Kidney epithelial cell (primary cell): ENCODE results near the gene FBXW11. TPM values are rescaled to one million over a fixed set of nuclear protein-coding genes. Genes with fewer than 3 reads are reported as not detected.

ENCODE experiments used
- DNase-seq: peaks from one replicate; pipeline ENCODE4 v3.0.0-alpha.2; 2010; ENCODE audit warnings: low read depth
- H3K27me3 ChIP-seq: 2 replicates; pipeline ENCODE4 v1.6.0; 2011; ENCODE audit warnings: low read length; ENCODE audit not compliant: control insufficient read depth, insufficient read depth
- H3K36me3 ChIP-seq: 2 replicates; pipeline ENCODE4 v1.5.1; 2011; ENCODE audit warnings: low read length; ENCODE audit not compliant: control insufficient read depth, insufficient read depth
- H3K4me3 ChIP-seq: 2 replicates; pipeline ENCODE4 v1.5.1; 2011; ENCODE audit warnings: low read depth, mild to moderate bottlenecking, control low read depth, low read length
- total RNA-seq: library from RNA; depleted of rRNA; stranded (reverse); fragments of >200 nt; gene quantifications from 2 replicates; pipeline ENCODE4 v1.2.3, GENCODE V29; 2015
- TF ChIP-seq, protein P1 (sequence below): IDR thresholded peaks from 2 replicates; pipeline ENCODE4 v1.5.1; 2011; ENCODE audit warnings: mild to moderate bottlenecking, moderate library complexity, low read length, control low read depth, inconsistent platforms; ENCODE audit not compliant: insufficient read depth, poor library complexity, severe bottlenecking

Gene FBXW11
- total RNA-seq, result 52.8 and 75.1 TPM in 2 replicates

DNA sequence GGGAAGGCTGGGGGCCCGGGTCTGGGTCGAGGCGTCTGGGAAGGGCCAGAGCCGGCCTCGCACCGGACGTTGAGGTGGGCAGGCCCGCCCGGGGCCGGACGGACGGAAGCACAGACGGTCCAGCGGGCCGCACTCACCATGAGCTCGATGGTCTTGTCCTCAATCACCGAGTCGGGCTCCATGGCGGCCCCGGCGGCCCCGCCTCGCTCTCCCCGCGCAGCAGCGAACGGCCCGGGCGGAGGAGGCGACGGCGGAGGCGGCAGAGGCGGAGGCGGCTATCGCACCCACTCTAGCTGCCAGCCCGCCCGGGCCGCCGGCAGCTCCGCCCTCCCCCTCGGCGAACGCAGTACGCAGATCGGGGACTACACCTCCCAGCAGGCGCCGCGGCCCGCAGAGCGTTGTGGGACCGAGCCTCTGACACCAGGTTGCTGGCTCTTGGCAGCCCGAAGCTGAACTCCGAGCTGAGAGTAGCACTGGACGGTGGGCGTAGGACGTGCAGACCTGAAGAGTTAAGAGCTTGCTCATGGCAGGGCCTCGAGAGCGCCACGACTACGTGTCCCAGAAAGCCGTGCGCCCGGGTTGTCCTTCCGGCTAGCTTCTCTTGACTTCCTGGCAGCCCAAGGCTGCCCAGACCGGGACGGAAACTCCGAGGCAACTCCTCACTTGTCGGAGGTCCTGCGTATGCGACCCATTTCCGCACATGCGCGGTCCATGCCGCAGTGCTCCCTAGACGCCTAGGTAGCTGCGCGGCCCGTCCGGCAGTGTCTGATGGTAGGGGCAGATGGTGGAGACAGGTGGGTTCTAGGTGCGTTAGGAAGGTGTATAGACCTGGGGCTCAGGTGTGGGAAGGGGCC is at the start of gene FBXW11:
FBXW11 (minus strand) TSS at position 318 of the 854 bp plus-strand sequence; CDS start at position 182, 136 bp downstream.
- Histone ChIP-seq H3K27me3 (no peaks in the 10 kb centered on the region), H3K4me3 (peak within 1 kb of the TSS; percentile 65), H3K36me3 (no peaks in the 10 kb centered on the region)
- peak; percentile 93 for DNase-seq
- TF ChIP-seq, protein P1, sequence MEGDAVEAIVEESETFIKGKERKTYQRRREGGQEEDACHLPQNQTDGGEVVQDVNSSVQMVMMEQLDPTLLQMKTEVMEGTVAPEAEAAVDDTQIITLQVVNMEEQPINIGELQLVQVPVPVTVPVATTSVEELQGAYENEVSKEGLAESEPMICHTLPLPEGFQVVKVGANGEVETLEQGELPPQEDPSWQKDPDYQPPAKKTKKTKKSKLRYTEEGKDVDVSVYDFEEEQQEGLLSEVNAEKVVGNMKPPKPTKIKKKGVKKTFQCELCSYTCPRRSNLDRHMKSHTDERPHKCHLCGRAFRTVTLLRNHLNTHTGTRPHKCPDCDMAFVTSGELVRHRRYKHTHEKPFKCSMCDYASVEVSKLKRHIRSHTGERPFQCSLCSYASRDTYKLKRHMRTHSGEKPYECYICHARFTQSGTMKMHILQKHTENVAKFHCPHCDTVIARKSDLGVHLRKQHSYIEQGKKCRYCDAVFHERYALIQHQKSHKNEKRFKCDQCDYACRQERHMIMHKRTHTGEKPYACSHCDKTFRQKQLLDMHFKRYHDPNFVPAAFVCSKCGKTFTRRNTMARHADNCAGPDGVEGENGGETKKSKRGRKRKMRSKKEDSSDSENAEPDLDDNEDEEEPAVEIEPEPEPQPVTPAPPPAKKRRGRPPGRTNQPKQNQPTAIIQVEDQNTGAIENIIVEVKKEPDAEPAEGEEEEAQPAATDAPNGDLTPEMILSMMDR, result no peak

DNA sequence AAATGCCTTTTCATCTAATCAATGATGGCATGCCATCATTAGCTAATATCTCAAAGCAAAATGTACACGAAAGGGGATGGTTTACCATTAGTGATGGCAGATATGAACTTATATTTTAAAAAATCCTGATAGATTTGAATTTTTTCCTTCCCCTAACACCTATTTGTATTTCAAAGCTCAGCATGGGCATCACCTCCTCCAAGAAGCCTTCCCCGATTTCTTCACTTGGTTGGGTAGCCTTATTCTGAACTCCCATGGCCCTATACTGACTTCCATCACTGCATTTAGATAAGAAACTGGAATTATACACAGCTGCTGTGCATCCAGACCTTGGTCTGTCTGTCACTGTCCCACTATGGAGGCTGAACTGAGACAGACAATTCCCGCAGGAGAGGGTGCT is 49.6 kb upstream of the FBXW11 start:
- no peak for DNase-seq
- Histone ChIP-seq H3K4me3 (no peak overlapping the region), H3K36me3 (peaks cover 3% of the 10 kb centered on the region), H3K27me3 (no peaks in the 10 kb centered on the region)
- TF ChIP-seq, protein P1, result no peak

DNA sequence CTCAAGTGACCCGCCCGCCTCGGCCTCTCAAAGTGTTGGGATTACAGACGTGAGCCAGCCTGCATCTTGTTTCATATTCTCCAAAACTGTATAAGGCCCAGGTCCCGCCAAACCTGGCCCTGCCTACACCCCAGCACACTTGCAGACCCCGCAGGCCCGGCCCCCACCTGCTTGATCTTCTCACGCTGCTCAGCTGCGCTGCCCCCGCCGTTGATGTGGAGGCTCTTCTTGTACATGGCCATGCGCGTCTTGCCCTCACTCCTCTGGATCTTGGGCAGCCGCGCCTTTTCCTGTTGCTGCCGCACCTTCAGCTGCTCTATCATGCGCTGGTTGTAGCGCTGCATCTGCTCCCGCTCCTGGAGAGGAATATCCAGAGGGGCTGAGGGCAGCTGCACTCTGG is 49.0 kb upstream of the FBXW11 start:
- TF ChIP-seq, protein P1, result no peak
- no peak for DNase-seq
- peaks cover 3% of the 10 kb centered on the region for H3K36me3 ChIP-seq
- H3K4me3 ChIP-seq, result no peak overlapping the region
- no peaks in the 10 kb centered on the region for H3K27me3 ChIP-seq

DNA sequence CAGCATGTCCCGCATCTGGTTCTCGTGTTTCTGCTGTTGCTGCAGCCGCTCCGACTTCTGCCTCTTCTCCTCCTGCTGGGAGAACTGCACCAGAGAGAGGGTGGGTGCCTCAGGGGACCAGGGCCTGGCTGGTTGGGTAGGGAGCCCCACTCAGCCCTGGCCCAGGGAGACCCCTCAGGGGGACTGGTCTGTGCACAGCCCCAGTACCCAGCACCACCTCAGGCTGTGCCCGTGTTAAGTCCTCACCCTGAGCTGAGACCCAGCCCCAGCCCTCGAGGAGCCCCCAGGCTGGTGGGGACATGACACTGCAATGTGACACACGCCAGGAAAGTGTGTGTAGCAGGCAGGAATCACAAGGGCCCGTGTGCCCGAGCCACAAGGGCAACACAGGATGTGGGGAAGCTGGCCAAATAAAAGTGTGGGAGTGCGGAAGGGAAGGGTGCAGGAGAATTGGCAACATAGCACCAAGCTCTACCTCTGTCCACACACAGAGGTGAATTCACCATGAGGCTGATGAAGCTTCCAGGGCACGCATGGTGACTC is 48.2 kb upstream of the FBXW11 start:
- peaks cover 3% of the 10 kb centered on the region for H3K36me3 ChIP-seq
- DNase-seq, result no peak
- TF ChIP-seq, protein P1, result no peak
- H3K27me3 ChIP-seq, result no peaks in the 10 kb centered on the region
- no peak overlapping the region for H3K4me3 ChIP-seq

DNA sequence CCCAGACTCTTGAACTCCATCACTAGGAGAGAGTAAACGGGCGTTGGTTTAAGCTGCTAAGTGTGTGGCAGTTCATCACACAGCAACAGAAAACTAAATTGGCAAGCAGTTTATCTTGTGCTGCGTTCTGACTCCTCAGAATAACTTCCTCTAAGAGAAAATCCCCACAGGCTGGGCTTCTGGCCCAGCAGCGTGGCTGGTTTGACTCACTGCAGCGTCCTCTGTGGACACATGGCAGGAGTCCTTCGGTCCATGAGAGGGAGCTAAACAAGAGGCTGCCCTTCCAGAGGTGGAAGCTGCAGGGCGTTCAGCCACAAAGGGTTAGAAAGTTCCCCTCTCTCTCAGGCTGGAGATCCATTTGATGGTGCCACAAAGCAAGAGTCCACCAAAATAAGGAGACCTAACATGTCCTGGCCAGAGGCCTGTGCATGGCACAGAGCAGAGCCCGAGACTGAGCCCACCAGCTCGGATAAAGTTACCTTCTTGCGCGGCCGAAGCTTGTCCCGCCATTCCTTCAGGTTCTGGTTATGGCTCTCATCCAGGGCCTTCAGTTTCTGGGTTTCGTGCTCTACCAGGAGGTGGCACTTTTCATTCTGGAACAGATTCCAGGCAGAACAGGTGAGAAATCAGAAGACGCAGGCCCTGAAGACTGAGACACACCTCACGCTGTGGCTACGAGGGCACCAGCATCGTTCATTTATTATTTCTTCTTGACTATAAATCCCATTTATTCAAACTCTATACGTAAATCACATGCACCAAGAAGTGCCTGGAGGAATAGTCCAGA is 46.2 kb upstream of the FBXW11 start:
- no peaks in the 10 kb centered on the region for H3K27me3 ChIP-seq
- no peak for DNase-seq
- peaks cover 3% of the 10 kb centered on the region for H3K36me3 ChIP-seq

More for the DNA sequence above, 46.2 kb upstream of the FBXW11 start:
- H3K4me3 ChIP-seq, result no peak overlapping the region
- TF ChIP-seq, protein P1, result peak; percentile 0
